Hepatocyte (in vitro differentiated cells): ENCODE measurements around the gene PDE4B.

Experiments
- EZH2 ChIP-seq: fragments of 200-600 bp; sonication (generic); IDR thresholded peaks from 2 replicates; pipeline ENCODE4 v1.6.1; 2016; ENCODE audit warnings: antibody characterized with exemption, mild to moderate bottlenecking, borderline replicate concordance
- EZH2phosphoT487 ChIP-seq: fragments of 200-600 bp; sonication (generic); IDR thresholded peaks from one replicate; pipeline ENCODE4 v1.6.1; 2018; ENCODE audit warnings: antibody characterized with exemption, mild to moderate bottlenecking, low read depth, moderate library complexity; ENCODE audit not compliant: unreplicated experiment, severe bottlenecking
- TF ChIP-seq, protein P1 (sequence below): fragments of 200-600 bp; sonication (generic); IDR thresholded peaks from 2 replicates; pipeline ENCODE4 v1.5.1; 2016; ENCODE audit warnings: antibody characterized with exemption, mild to moderate bottlenecking; ENCODE audit not compliant: poor library complexity

DNA sequence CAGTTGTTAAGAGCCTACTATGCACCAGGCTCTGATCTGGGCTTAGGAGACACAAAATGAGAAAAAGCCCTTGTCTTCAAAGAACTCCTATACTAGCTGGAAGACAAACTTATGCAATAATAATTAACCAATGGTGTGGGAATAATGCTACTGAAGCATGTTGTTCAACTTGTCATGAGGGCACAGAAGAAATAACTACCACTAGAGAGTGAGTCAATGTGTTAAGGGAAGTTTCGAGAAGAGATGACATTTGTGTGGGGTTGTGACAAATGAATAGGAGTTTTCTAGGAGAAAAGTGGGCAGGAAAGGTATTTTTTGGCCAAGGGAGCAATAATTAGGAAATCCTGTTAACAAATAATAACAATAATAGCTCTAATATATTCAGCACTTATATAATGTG is 205.0 kb downstream of the PDE4B start:
- TF ChIP-seq, protein P1, sequence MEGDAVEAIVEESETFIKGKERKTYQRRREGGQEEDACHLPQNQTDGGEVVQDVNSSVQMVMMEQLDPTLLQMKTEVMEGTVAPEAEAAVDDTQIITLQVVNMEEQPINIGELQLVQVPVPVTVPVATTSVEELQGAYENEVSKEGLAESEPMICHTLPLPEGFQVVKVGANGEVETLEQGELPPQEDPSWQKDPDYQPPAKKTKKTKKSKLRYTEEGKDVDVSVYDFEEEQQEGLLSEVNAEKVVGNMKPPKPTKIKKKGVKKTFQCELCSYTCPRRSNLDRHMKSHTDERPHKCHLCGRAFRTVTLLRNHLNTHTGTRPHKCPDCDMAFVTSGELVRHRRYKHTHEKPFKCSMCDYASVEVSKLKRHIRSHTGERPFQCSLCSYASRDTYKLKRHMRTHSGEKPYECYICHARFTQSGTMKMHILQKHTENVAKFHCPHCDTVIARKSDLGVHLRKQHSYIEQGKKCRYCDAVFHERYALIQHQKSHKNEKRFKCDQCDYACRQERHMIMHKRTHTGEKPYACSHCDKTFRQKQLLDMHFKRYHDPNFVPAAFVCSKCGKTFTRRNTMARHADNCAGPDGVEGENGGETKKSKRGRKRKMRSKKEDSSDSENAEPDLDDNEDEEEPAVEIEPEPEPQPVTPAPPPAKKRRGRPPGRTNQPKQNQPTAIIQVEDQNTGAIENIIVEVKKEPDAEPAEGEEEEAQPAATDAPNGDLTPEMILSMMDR, result no peak
- no peak for TF ChIP-seq EZH2phosphoT487
- no peak for TF ChIP-seq EZH2
